ENCODE results near the gene HID1.

- TF ChIP-seq, protein P1, sequence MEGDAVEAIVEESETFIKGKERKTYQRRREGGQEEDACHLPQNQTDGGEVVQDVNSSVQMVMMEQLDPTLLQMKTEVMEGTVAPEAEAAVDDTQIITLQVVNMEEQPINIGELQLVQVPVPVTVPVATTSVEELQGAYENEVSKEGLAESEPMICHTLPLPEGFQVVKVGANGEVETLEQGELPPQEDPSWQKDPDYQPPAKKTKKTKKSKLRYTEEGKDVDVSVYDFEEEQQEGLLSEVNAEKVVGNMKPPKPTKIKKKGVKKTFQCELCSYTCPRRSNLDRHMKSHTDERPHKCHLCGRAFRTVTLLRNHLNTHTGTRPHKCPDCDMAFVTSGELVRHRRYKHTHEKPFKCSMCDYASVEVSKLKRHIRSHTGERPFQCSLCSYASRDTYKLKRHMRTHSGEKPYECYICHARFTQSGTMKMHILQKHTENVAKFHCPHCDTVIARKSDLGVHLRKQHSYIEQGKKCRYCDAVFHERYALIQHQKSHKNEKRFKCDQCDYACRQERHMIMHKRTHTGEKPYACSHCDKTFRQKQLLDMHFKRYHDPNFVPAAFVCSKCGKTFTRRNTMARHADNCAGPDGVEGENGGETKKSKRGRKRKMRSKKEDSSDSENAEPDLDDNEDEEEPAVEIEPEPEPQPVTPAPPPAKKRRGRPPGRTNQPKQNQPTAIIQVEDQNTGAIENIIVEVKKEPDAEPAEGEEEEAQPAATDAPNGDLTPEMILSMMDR (IDR thresholded peaks at IDR 0.05), result no peak
- TF ChIP-seq POLR2A (IDR thresholded peaks at IDR 0.05), result no peak
- no peak for TF ChIP-seq EP300 (IDR thresholded peaks at IDR 0.05)
Observed at GRCh38 chr17:74904687-74905409, 67.7 kb downstream of the HID1 start.
